ENCODE results near the gene CALHM6.
"Not testable (repeated sequence)": the region's sequence is repeated elsewhere in the genome, so short reads cannot be mapped to it uniquely, and the experiment has no call there.

CALHM6 gene

GRCh38 chr6:116471531-116471930 lies 10.4 kb downstream of the CALHM6 start:
- peaks cover 28% of the 10 kb centered on the region for H3K27me3 ChIP-seq (ENCODE audit: low read depth)
- in situ Hi-C loops (cut with MboI; ENCODE audit: low sequenced_read_pairs): no loop called here
- no peaks in the 10 kb centered on the region for H3K36me3 ChIP-seq (replicated peaks)
- H3K4me3 ChIP-seq: no peak overlapping the region
- no peaks in the 10 kb centered on the region for H3K4me1 ChIP-seq
- DNase-seq (ENCODE audit: low spot score in 2 of 2): no peak
- H3K9me3 ChIP-seq: no peaks in the 10 kb centered on the region

GRCh38 chr6:116472706-116473105 lies 11.5 kb downstream of the CALHM6 start:
- H3K36me3 ChIP-seq (replicated peaks): no peaks in the 10 kb centered on the region
- in situ Hi-C loops (cut with MboI; ENCODE audit: low sequenced_read_pairs): no loop called here
- H3K27me3 ChIP-seq (ENCODE audit: low read depth): peaks cover 24% of the 10 kb centered on the region
- DNase-seq (ENCODE audit: low spot score in 2 of 2): no peak
- no peaks in the 10 kb centered on the region for H3K9me3 ChIP-seq
- no peaks in the 10 kb centered on the region for H3K4me1 ChIP-seq
- H3K4me3 ChIP-seq: no peak overlapping the region

- in situ Hi-C loops (cut with MboI; ENCODE audit: low sequenced_read_pairs): no loop called here
- Histone ChIP-seq H3K27me3 (ENCODE audit: low read depth) (peaks cover 19% of the 10 kb centered on the region), H3K4me1 (no peaks in the 10 kb centered on the region), H3K9me3 (no peaks in the 10 kb centered on the region), H3K36me3 (replicated peaks) (no peaks in the 10 kb centered on the region), H3K4me3 (no peak overlapping the region)
- DNase-seq (ENCODE audit: low spot score in 2 of 2): no peak
These were observed 14.0 kb downstream of the CALHM6 start for GRCh38 chr6:116475141-116475540.

GRCh38 chr6:116476002-116476678 lies 15.0 kb downstream of the CALHM6 start:
- Histone ChIP-seq H3K4me1 (no peaks in the 10 kb centered on the region), H3K9me3 (no peaks in the 10 kb centered on the region), H3K27me3 (ENCODE audit: low read depth) (peaks cover 19% of the 10 kb centered on the region), H3K4me3 (no peak overlapping the region), H3K36me3 (replicated peaks) (no peaks in the 10 kb centered on the region)
- in situ Hi-C loops (cut with MboI; ENCODE audit: low sequenced_read_pairs): no loop called here
- no peak for DNase-seq (ENCODE audit: low spot score in 2 of 2)

GRCh38 chr6:116482780-116483179 lies 21.6 kb downstream of the CALHM6 start:
- no peak overlapping the region for H3K4me3 ChIP-seq

GRCh38 chr6:116483616-116484015 lies 22.4 kb downstream of the CALHM6 start:
- in situ Hi-C loops (cut with MboI; ENCODE audit: low sequenced_read_pairs): no loop called here
- H3K27me3 ChIP-seq (ENCODE audit: low read depth): peaks cover 18% of the 10 kb centered on the region

More at GRCh38 chr6:116482780-116483179, 21.6 kb downstream of the CALHM6 start:
- no peak for DNase-seq (ENCODE audit: low spot score in 2 of 2)
- Histone ChIP-seq H3K9me3 (no peaks in the 10 kb centered on the region), H3K27me3 (ENCODE audit: low read depth) (peaks cover 16% of the 10 kb centered on the region), H3K4me1 (no peaks in the 10 kb centered on the region), H3K36me3 (replicated peaks) (no peaks in the 10 kb centered on the region)
- in situ Hi-C loops (cut with MboI; ENCODE audit: low sequenced_read_pairs): no loop called here

GRCh38 chr6:116485559-116486184 lies 24.5 kb downstream of the CALHM6 start:
- H3K9me3 ChIP-seq: no peaks in the 10 kb centered on the region; the same call in 1 of the 2 replicates
- DNase-seq (ENCODE audit: low spot score in 2 of 2): no peak
- in situ Hi-C loops (cut with MboI; ENCODE audit: low sequenced_read_pairs): no loop called here

More at GRCh38 chr6:116483616-116484015, 22.4 kb downstream of the CALHM6 start:
- Histone ChIP-seq H3K4me3 (no peak overlapping the region), H3K9me3 (no peaks in the 10 kb centered on the region), H3K4me1 (no peaks in the 10 kb centered on the region), H3K36me3 (replicated peaks) (no peaks in the 10 kb centered on the region)
- DNase-seq (ENCODE audit: low spot score in 2 of 2): no peak

GRCh38 chr6:116491610-116492330 lies 30.6 kb downstream of the CALHM6 start:
- Histone ChIP-seq H3K4me1 (no peaks in the 10 kb centered on the region), H3K9me3 (no peaks in the 10 kb centered on the region; the same call in 1 of the 2 replicates), H3K4me3 (no peak overlapping the region), H3K36me3 (replicated peaks) (no peaks in the 10 kb centered on the region), H3K27me3 (ENCODE audit: low read depth) (peaks cover 9% of the 10 kb centered on the region)
- no peak for DNase-seq (ENCODE audit: low spot score in 2 of 2)
- in situ Hi-C loops (cut with MboI; ENCODE audit: low sequenced_read_pairs): no loop called here

More at GRCh38 chr6:116485559-116486184, 24.5 kb downstream of the CALHM6 start:
- Histone ChIP-seq H3K36me3 (replicated peaks) (no peaks in the 10 kb centered on the region), H3K4me3 (no peak overlapping the region), H3K4me1 (no peaks in the 10 kb centered on the region), H3K27me3 (ENCODE audit: low read depth) (peaks cover 18% of the 10 kb centered on the region)

- no peak for DNase-seq (ENCODE audit: low spot score in 2 of 2)
- in situ Hi-C loops (cut with MboI; ENCODE audit: low sequenced_read_pairs): no loop called here
- Histone ChIP-seq H3K9me3 (no peaks in the 10 kb centered on the region; the same call in 1 of the 2 replicates), H3K4me1 (no peaks in the 10 kb centered on the region), H3K27me3 (ENCODE audit: low read depth) (peaks cover 7% of the 10 kb centered on the region), H3K4me3 (no peak overlapping the region), H3K36me3 (replicated peaks) (no peaks in the 10 kb centered on the region)
These were observed 31.3 kb downstream of the CALHM6 start for GRCh38 chr6:116492331-116493067.

GRCh38 chr6:116495161-116495560 lies 34.0 kb downstream of the CALHM6 start:
- H3K9me3 ChIP-seq; DNase-seq (ENCODE audit: low spot score in 2 of 2); in situ Hi-C loops (cut with MboI; ENCODE audit: low sequenced_read_pairs); H3K36me3 ChIP-seq (replicated peaks); H3K4me1 ChIP-seq; H3K4me3 ChIP-seq; H3K27me3 ChIP-seq (ENCODE audit: low read depth): not testable (repeated sequence)

GRCh38 chr6:116497113-116497676 lies 36.0 kb downstream of the CALHM6 start:
- peaks cover 7% of the 10 kb centered on the region; the same call in 1 of the 2 replicates for H3K27me3 ChIP-seq (ENCODE audit: low read depth)
- no peak for DNase-seq (ENCODE audit: low spot score in 2 of 2)
- in situ Hi-C loops (cut with MboI; ENCODE audit: low sequenced_read_pairs): no loop called here
- H3K36me3 ChIP-seq (replicated peaks): no peaks in the 10 kb centered on the region
- no peaks in the 10 kb centered on the region for H3K4me1 ChIP-seq
- no peak overlapping the region for H3K4me3 ChIP-seq
- no peaks in the 10 kb centered on the region for H3K9me3 ChIP-seq

- Histone ChIP-seq H3K4me3 (no peak overlapping the region), H3K27me3 (ENCODE audit: low read depth) (peaks cover 4% of the 10 kb centered on the region; the same call in 1 of the 2 replicates), H3K4me1 (no peaks in the 10 kb centered on the region), H3K9me3 (no peaks in the 10 kb centered on the region), H3K36me3 (replicated peaks) (no peaks in the 10 kb centered on the region)
- peak; percentile 27 to 49 for DNase-seq (ENCODE audit: low spot score in 2 of 2)
- in situ Hi-C loops (cut with MboI; ENCODE audit: low sequenced_read_pairs): no loop called here
These were observed 39.8 kb downstream of the CALHM6 start for GRCh38 chr6:116500969-116501433.

- Histone ChIP-seq H3K9me3 (no peaks in the 10 kb centered on the region), H3K4me1 (peaks cover 7% of the 10 kb centered on the region), H3K27me3 (ENCODE audit: low read depth) (0 out of 2 replicates have a peak, but pooled peaks cover 2% of the 10 kb centered on the region), H3K36me3 (replicated peaks) (no peaks in the 10 kb centered on the region), H3K4me3 (no peak overlapping the region)
- in situ Hi-C loops (cut with MboI; ENCODE audit: low sequenced_read_pairs): no loop called here
- no peak for DNase-seq (ENCODE audit: low spot score in 2 of 2)
These were observed 46.1 kb downstream of the CALHM6 start for GRCh38 chr6:116507324-116507723.
